ENCODE results near the gene OLFM3.

OLFM3 gene

DNA sequence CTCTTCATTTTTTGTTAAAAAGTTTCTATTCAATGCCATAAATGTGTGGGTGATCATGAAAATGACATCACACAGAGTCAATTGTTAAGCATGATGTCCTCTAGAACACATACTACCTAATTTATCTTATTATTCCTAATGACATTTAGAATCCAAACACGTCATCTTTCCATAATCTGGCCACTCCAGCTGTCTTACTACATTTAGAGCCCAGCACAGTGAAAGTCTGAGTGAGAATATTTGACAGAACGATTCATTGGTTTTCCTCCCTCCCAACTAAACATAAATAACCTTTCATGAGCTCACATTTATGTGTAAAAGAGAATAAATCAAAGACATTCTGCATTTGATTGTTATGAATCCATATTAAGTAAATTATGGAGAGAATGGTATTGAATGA lies 160.7 kb downstream of the OLFM3 start:
- H3K27ac ChIP-seq (replicated peaks) = no peak overlapping the region

DNA sequence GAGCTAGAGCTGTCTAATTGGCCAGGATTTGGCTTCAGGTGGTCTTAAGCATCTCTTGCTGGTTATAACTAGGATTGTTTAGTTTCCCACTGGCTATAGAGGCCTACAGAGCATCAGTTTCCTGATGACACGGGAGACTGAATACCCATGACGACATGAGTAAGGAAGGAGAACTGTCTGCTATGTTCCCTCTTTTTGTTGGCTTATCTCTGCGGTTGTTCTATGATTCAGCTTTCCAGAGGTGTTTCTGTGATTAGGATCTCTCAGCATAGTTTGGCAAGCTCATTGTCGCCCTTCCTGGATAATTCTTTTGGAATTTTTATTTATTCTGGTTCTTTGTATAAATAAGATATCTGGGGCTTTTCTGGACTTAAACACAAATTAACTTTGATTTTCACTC lies 163.4 kb downstream of the OLFM3 start:
- H3K4me3 ChIP-seq (replicated peaks; ENCODE audit: insufficient read depth, low read length) = no peak overlapping the region

More for the DNA sequence above, 160.7 kb downstream of the OLFM3 start:
- no peaks in the 10 kb centered on the region for H3K27me3 ChIP-seq (ENCODE audit: insufficient read depth, poor library complexity, severe bottlenecking)
- H3K4me3 ChIP-seq (replicated peaks; ENCODE audit: insufficient read depth, low read length) = no peak overlapping the region
- DNase-seq (ENCODE audit: low read depth in 1 of 2, low spot score in 1 of 2) = no peak
- TF ChIP-seq, protein P1, sequence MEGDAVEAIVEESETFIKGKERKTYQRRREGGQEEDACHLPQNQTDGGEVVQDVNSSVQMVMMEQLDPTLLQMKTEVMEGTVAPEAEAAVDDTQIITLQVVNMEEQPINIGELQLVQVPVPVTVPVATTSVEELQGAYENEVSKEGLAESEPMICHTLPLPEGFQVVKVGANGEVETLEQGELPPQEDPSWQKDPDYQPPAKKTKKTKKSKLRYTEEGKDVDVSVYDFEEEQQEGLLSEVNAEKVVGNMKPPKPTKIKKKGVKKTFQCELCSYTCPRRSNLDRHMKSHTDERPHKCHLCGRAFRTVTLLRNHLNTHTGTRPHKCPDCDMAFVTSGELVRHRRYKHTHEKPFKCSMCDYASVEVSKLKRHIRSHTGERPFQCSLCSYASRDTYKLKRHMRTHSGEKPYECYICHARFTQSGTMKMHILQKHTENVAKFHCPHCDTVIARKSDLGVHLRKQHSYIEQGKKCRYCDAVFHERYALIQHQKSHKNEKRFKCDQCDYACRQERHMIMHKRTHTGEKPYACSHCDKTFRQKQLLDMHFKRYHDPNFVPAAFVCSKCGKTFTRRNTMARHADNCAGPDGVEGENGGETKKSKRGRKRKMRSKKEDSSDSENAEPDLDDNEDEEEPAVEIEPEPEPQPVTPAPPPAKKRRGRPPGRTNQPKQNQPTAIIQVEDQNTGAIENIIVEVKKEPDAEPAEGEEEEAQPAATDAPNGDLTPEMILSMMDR (IDR thresholded peaks at IDR 0.05; ENCODE audit: insufficient read depth, low read length) = no peak
- TF ChIP-seq SPI1 (IDR thresholded peaks at IDR 0.05; ENCODE audit: borderline replicate concordance, low read depth) = no peak
- TF ChIP-seq POLR2AphosphoS5 (IDR thresholded peaks at IDR 0.05; ENCODE audit: low read depth) = no peak
- TF ChIP-seq, protein P2, sequence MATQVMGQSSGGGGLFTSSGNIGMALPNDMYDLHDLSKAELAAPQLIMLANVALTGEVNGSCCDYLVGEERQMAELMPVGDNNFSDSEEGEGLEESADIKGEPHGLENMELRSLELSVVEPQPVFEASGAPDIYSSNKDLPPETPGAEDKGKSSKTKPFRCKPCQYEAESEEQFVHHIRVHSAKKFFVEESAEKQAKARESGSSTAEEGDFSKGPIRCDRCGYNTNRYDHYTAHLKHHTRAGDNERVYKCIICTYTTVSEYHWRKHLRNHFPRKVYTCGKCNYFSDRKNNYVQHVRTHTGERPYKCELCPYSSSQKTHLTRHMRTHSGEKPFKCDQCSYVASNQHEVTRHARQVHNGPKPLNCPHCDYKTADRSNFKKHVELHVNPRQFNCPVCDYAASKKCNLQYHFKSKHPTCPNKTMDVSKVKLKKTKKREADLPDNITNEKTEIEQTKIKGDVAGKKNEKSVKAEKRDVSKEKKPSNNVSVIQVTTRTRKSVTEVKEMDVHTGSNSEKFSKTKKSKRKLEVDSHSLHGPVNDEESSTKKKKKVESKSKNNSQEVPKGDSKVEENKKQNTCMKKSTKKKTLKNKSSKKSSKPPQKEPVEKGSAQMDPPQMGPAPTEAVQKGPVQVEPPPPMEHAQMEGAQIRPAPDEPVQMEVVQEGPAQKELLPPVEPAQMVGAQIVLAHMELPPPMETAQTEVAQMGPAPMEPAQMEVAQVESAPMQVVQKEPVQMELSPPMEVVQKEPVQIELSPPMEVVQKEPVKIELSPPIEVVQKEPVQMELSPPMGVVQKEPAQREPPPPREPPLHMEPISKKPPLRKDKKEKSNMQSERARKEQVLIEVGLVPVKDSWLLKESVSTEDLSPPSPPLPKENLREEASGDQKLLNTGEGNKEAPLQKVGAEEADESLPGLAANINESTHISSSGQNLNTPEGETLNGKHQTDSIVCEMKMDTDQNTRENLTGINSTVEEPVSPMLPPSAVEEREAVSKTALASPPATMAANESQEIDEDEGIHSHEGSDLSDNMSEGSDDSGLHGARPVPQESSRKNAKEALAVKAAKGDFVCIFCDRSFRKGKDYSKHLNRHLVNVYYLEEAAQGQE (IDR thresholded peaks at IDR 0.05; ENCODE audit: insufficient replicate concordance, low read depth) = no peak

DNA sequence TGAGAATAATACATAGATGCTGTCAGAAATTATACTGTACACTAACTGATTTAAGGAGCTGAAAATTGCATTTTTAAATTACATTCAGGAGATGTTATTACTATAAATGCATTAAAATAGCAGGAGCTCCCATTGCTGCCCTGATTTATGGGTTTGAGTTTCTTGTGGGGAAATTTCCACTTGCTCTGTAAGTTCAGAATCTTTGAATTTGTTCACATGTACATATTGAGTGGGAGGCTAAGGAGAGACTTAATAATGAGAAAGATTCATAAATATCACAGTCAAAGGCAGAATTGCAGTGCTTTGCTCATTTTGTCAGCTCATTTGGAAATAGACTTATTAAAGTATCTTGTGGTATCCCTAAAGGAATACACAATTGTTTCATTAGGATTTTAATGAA lies 170.3 kb downstream of the OLFM3 start:
- no peak for TF ChIP-seq GABPA (IDR thresholded peaks at IDR 0.05; ENCODE audit: low read depth)
- no peak for TF ChIP-seq SPI1 (IDR thresholded peaks at IDR 0.05; ENCODE audit: borderline replicate concordance, low read depth)
- TF ChIP-seq, protein P1 (IDR thresholded peaks at IDR 0.05; ENCODE audit: insufficient read depth, low read length) = no peak
- no peak for TF ChIP-seq POLR2AphosphoS5 (IDR thresholded peaks at IDR 0.05; ENCODE audit: low read depth)
- TF ChIP-seq, protein P2 (IDR thresholded peaks at IDR 0.05; ENCODE audit: insufficient replicate concordance, low read depth) = no peak

More for the DNA sequence above, 163.4 kb downstream of the OLFM3 start:
- Histone ChIP-seq H3K27me3 (ENCODE audit: insufficient read depth, poor library complexity, severe bottlenecking) (no peaks in the 10 kb centered on the region), H3K27ac (replicated peaks) (no peak overlapping the region)
- DNase-seq (ENCODE audit: low read depth in 1 of 2, low spot score in 1 of 2) = no peak
- TF ChIP-seq, protein P1 (IDR thresholded peaks at IDR 0.05; ENCODE audit: insufficient read depth, low read length) = no peak
- no peak for TF ChIP-seq POLR2AphosphoS5 (IDR thresholded peaks at IDR 0.05; ENCODE audit: low read depth)
- TF ChIP-seq, protein P2 (IDR thresholded peaks at IDR 0.05; ENCODE audit: insufficient replicate concordance, low read depth) = no peak
- TF ChIP-seq SPI1 (IDR thresholded peaks at IDR 0.05; ENCODE audit: borderline replicate concordance, low read depth) = no peak
- TF ChIP-seq GABPA (IDR thresholded peaks at IDR 0.05; ENCODE audit: low read depth) = no peak

More for the DNA sequence above, 170.3 kb downstream of the OLFM3 start:
- Histone ChIP-seq H3K27me3 (ENCODE audit: insufficient read depth, poor library complexity, severe bottlenecking) (no peaks in the 10 kb centered on the region), H3K27ac (replicated peaks) (no peak overlapping the region), H3K4me3 (replicated peaks; ENCODE audit: insufficient read depth, low read length) (no peak overlapping the region)
- DNase-seq (ENCODE audit: low read depth in 1 of 2, low spot score in 1 of 2) = no peak

All from HL-60 (cell line).